Activated gamma-delta T cell treated with Interleukin-2 at 50 U/mL for 16 hours (primary cell): ENCODE data around the gene KCNK18.
A peak's percentile ranks its signal among the peaks of the same experiment; 100 is the strongest.

ENCODE experiments used
- DNase-seq: peaks from one replicate; pipeline ENCODE4 v3.0.0-alpha.2; 2020

KCNK18 gene

GRCh38 chr10:117197189-117197588 is at the start of gene KCNK18:
Gene KCNK18, plus strand, starts transcription at chr10:117197489. Its CDS starts 0 bp downstream, at chr10:117197489.
- DNase-seq, result no peak

GRCh38 chr10:117148284-117148683 is 49.0 kb upstream of the KCNK18 start:
- no peak for DNase-seq

GRCh38 chr10:117152668-117153067 is 44.6 kb upstream of the KCNK18 start:
- no peak for DNase-seq

GRCh38 chr10:117158297-117158696 is 39.0 kb upstream of the KCNK18 start:
- no peak for DNase-seq

GRCh38 chr10:117159390-117159789 is 37.9 kb upstream of the KCNK18 start:
- DNase-seq, result no peak

GRCh38 chr10:117160567-117160966 is 36.7 kb upstream of the KCNK18 start:
- DNase-seq, result no peak

- DNase-seq, result no peak
These were observed 35.8 kb upstream of the KCNK18 start for GRCh38 chr10:117161386-117162033.

- DNase-seq, result no peak
These were observed 34.9 kb upstream of the KCNK18 start for GRCh38 chr10:117162093-117163060.

- no peak for DNase-seq
These were observed 34.0 kb upstream of the KCNK18 start for GRCh38 chr10:117163061-117163953.

GRCh38 chr10:117163954-117164548 is 33.2 kb upstream of the KCNK18 start:
- DNase-seq, result no peak

GRCh38 chr10:117164592-117165537 is 32.4 kb upstream of the KCNK18 start:
- DNase-seq, result no peak

GRCh38 chr10:117165538-117166417 is 31.5 kb upstream of the KCNK18 start:
- DNase-seq, result no peak

GRCh38 chr10:117166418-117167345 is 30.6 kb upstream of the KCNK18 start:
- no peak for DNase-seq

GRCh38 chr10:117167346-117167788 is 29.9 kb upstream of the KCNK18 start:
- DNase-seq, result no peak

GRCh38 chr10:117167789-117168674 is 29.3 kb upstream of the KCNK18 start:
- peak; percentile 47 for DNase-seq

- DNase-seq, result no peak
These were observed 28.6 kb upstream of the KCNK18 start for GRCh38 chr10:117168729-117169128.

- DNase-seq, result no peak
These were observed 27.8 kb upstream of the KCNK18 start for GRCh38 chr10:117169480-117169879.

GRCh38 chr10:117170244-117170643 is 27.0 kb upstream of the KCNK18 start:
- DNase-seq, result no peak
